Lung (tissue), 12 donors: Measurements from ENCODE around the gene TEX55. TPM values are rescaled to one million over a fixed set of nuclear protein-coding genes. Genes with fewer than 3 reads are reported as not detected.

Experiments
- ATAC-seq: fragments of 200-7000 bp; cut with Tn5 transposase; one replicate; pipeline ENCODE4 v1.9.1; 2020; ENCODE audit warnings: moderate number of reproducible peaks; ENCODE audit not compliant: insufficient read depth, low FRiP score
- DNase-seq, 3 donors: peaks; one replicate each; pipeline ENCODE4 v3.0.0-alpha.2; 2013 to 2017
- H3K27ac ChIP-seq, 2 donors: one replicate each; pipeline ENCODE4 v1.5.1; 2013; ENCODE audit warnings: mild to moderate bottlenecking in 2 of 2, moderate library complexity in 2 of 2, control low read depth in 1 of 2, inconsistent platforms in 1 of 2, low read depth in 1 of 2, low read length in 1 of 2
- H3K27me3 ChIP-seq, 3 donors: one replicate each; pipeline ENCODE4 v1.5.1; 2013; ENCODE audit warnings: low read length in 2 of 3; ENCODE audit not compliant: control insufficient read depth in 3 of 3, insufficient read depth in 3 of 3
- H3K36me3 ChIP-seq, 4 donors: one replicate each; pipeline ENCODE4 v1.5.1; 2013; ENCODE audit warnings: low read length in 4 of 4, mild to moderate bottlenecking in 1 of 4, moderate library complexity in 1 of 4; ENCODE audit not compliant: control insufficient read depth in 4 of 4, insufficient read depth in 4 of 4
- H3K4me1 ChIP-seq, 5 donors: one replicate each; pipeline ENCODE4 v1.5.1; 2013; ENCODE audit warnings: low read length in 5 of 5, mild to moderate bottlenecking in 2 of 5, moderate library complexity in 1 of 5; ENCODE audit not compliant: control insufficient read depth in 5 of 5, insufficient read depth in 5 of 5
- H3K4me3 ChIP-seq: one replicate; pipeline ENCODE4 v1.5.1; 2013; ENCODE audit warnings: mild to moderate bottlenecking, control low read depth, moderate library complexity
- H3K9ac ChIP-seq, 2 donors: one replicate each; pipeline ENCODE4 v1.5.1; 2013; ENCODE audit warnings: low read length in 2 of 2, control low read depth in 1 of 2; ENCODE audit not compliant: insufficient read depth in 1 of 2
- H3K9me3 ChIP-seq, 4 donors: one replicate each; pipeline ENCODE4 v1.5.1; 2013; ENCODE audit warnings: low read length in 3 of 4, mild to moderate bottlenecking in 1 of 4, moderate library complexity in 1 of 4; ENCODE audit not compliant: control insufficient read depth in 4 of 4, insufficient read depth in 3 of 4
- CTCF ChIP-seq: IDR thresholded peaks from 2 replicates; pipeline ENCODE4 v1.5.1; 2012; ENCODE audit warnings: mild to moderate bottlenecking; ENCODE audit errors: control extremely low read depth, extremely low read depth
- WGBS, 2 donors: extraction: QIAGEN DNeasy Blood & Tissue Kit; methylation state at CpG; one replicate each; pipeline ENCODE4 v1.1.7; 2013; 5-methylcytosine and 5-hydroxymethylcytosine counted together
- polyA plus RNA-seq, 2 donors: library from polyadenylated mRNA; stranded (reverse); fragments of 200-250 nt; gene quantifications; one replicate each; pipeline ENCODE4 v1.2.1, GENCODE V29; 2013
- total RNA-seq, 2 donors: library from RNA; depleted of rRNA in 1 of 2; stranded (reverse); fragments of >200 nt in 1 of 2; gene quantifications; one replicate each; pipeline ENCODE4 v1.2.1, GENCODE V29; 2014 to 2021
- donor health status: control.
- donor health status: control.
- donor health status: Bipolar disorder and iron deficiency.
- donor health status: healthy.
- donor health status: DM: yes; HTN: yes; CAD: no.

TEX55 gene
- total and polyA plus RNA-seq, 4 donors = 0.06 TPM; not detected in 3

- DNase-seq (no peak), ATAC-seq (no peak)
- Histone ChIP-seq H3K27me3 (no peaks in the 10 kb centered on the region), H3K9ac (no peak overlapping the region), H3K9me3 (no peaks in the 10 kb centered on the region), H3K4me3 (no peak overlapping the region), H3K4me1 (no peaks in the 10 kb centered on the region), H3K27ac (no peak overlapping the region), H3K36me3 (no peaks in the 10 kb centered on the region)
- no peak for TF ChIP-seq CTCF
- WGBS, 2 donors = 86 to 94% methylated on average over 3 of the region's 3 CpGs
Measured at GRCh38 chr3:119170821-119171220, 24.9 kb downstream of the TEX55 start.

GRCh38 chr3:119173325-119173724 lies 27.4 kb downstream of the TEX55 start, which contains the start of gene UPK1B:
Gene UPK1B (plus strand): TSS chr3:119173598. CDS start chr3:119186742, 13,144 bp downstream.
- H3K4me3 ChIP-seq = no peak within 1 kb of the TSS
- H3K9me3 ChIP-seq = no peaks in the 10 kb centered on the region
- H3K27me3 ChIP-seq = no peaks in the 10 kb centered on the region
- TF ChIP-seq CTCF = no peak
- no peaks in the 10 kb centered on the region for H3K36me3 ChIP-seq
- no peak within 1 kb of the TSS for H3K9ac ChIP-seq
- no peak for ATAC-seq
- no peaks in the 10 kb centered on the region for H3K4me1 ChIP-seq
- WGBS, 2 donors = 35 to 37% methylated on average over 13 of the region's 13 CpGs
- no peak within 1 kb of the TSS for H3K27ac ChIP-seq
- peak in 1 of 3 donors; percentile 1 for DNase-seq

- Histone ChIP-seq H3K27me3 (no peaks in the 10 kb centered on the region), H3K9me3 (no peaks in the 10 kb centered on the region), H3K27ac (no peak overlapping the region), H3K9ac (no peak overlapping the region), H3K36me3 (no peaks in the 10 kb centered on the region), H3K4me1 (no peaks in the 10 kb centered on the region), H3K4me3 (no peak overlapping the region)
- ATAC-seq (no peak), DNase-seq (no peak)
- TF ChIP-seq CTCF = no peak
- WGBS, 2 donors = 77 to 83% methylated on average over 10 of the region's 10 CpGs
Measured at GRCh38 chr3:119175872-119176756, 30.1 kb downstream of the TEX55 start.
